GM12873 (cell line): ENCODE measurements around the gene ACAD8.

Source experiments
- TF ChIP-seq, protein P1 (sequence below): IDR thresholded peaks from 2 replicates; pipeline ENCODE4 v1.5.1; 2012; ENCODE audit warnings: low read depth, mild to moderate bottlenecking, moderate library complexity, low read length, control low read depth; ENCODE audit not compliant: insufficient read depth; ENCODE audit errors: missing control alignments

The ACAD8 gene

DNA sequence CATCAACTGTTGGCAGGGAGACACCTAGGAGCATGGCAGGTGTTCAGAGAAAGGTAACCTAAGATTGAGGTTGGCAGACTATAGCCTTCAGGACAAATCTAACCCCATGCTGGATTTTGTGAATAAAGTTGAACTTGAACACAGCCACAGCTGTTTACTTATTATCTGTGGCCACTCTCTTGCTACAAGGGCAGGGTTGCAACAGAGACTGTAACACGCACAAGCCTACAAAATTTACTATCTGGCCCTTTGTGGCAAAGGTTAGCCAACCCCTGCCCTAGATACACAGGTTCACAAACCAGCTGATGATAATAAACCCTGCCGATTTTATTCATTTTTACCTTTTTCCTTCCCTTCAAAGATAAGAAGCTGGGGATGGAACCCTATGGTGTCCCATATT is 2.7 kb upstream of the ACAD8 start:
- TF ChIP-seq, protein P1, sequence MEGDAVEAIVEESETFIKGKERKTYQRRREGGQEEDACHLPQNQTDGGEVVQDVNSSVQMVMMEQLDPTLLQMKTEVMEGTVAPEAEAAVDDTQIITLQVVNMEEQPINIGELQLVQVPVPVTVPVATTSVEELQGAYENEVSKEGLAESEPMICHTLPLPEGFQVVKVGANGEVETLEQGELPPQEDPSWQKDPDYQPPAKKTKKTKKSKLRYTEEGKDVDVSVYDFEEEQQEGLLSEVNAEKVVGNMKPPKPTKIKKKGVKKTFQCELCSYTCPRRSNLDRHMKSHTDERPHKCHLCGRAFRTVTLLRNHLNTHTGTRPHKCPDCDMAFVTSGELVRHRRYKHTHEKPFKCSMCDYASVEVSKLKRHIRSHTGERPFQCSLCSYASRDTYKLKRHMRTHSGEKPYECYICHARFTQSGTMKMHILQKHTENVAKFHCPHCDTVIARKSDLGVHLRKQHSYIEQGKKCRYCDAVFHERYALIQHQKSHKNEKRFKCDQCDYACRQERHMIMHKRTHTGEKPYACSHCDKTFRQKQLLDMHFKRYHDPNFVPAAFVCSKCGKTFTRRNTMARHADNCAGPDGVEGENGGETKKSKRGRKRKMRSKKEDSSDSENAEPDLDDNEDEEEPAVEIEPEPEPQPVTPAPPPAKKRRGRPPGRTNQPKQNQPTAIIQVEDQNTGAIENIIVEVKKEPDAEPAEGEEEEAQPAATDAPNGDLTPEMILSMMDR = no peak

DNA sequence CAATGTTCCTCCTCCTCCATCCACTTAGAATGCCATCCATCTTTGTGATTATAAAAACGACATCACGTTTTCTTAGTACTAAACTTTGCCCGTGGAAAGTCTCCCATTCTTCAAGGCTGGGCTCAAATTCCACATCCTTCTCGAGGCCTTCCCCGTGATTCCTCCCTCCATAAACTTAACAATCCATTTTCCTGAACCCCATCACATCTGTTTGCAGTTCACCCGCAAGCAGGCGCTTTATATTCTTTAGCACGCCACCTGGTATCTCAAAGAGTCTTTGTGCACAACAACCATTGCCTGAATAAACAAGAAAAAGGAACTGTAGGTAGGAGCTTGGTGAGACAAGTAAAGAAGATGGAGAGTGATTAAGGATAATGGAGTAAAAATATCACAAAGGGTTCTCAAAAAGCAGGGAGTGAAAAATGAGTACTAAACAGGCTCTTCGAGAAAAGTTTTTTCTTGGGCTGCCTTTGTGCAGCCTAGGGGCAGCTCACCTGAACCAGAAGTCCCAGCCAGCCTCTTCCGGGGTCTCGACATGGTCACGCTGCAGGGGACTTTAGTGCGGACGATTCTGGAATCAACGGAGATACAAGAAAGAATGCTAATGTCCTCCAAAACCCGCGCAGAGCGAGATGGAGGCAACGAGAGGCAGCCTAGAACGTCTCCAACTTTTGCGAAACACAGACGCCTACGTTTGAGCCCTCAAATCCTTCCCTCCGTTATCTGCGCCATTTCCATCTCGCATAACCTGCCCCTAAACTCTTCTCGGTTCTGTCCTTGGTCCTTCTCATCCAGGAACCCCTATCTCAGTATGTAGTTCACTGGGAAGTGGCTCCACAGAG is 801 bp upstream of the ACAD8 start:
- TF ChIP-seq, protein P1 = no peak

GRCh38 chr11:134254433-134255183 is 1.2 kb downstream of the ACAD8 start:
- TF ChIP-seq, protein P1 = no peak

GRCh38 chr11:134257101-134257500 is 3.7 kb downstream of the ACAD8 start:
- TF ChIP-seq, protein P1 = no peak

GRCh38 chr11:134258577-134258976 is 5.2 kb downstream of the ACAD8 start:
- TF ChIP-seq, protein P1 = no peak

GRCh38 chr11:134260503-134260902 is 7.1 kb downstream of the ACAD8 start:
- TF ChIP-seq, protein P1 = no peak

- TF ChIP-seq, protein P1 = no peak
Observed at GRCh38 chr11:134260983-134261382, 7.6 kb downstream of the ACAD8 start.
